Loucy (cell line): ENCODE data around the gene SEC14L2.

ENCODE experiments used
- H2AFZ ChIP-seq: fragments of 200-600 bp; sonication (generic); 2 replicates; pipeline ENCODE4 v1.6.0; 2016; ENCODE audit warnings: antibody characterized with exemption, mild to moderate bottlenecking, low read length, moderate library complexity
- H3F3A ChIP-seq: fragments of 200-600 bp; 2 replicates; pipeline ENCODE4 v1.6.0; 2016; ENCODE audit warnings: antibody characterized with exemption, low read depth, mild to moderate bottlenecking
- H3K27me3 ChIP-seq: fragments of 200-600 bp; sonication (generic); 2 replicates; pipeline ENCODE4 v1.6.1; 2014; ENCODE audit warnings: low read length, mild to moderate bottlenecking; ENCODE audit not compliant: insufficient read depth, poor library complexity, severe bottlenecking
- H3K36me3 ChIP-seq: fragments of 200-600 bp; sonication (generic); 2 replicates; pipeline ENCODE4 v1.6.1; 2016; ENCODE audit warnings: low read length; ENCODE audit not compliant: insufficient read depth
- H3K4me1 ChIP-seq: fragments of 200-600 bp; sonication (generic); 2 replicates; pipeline ENCODE4 v1.5.1; 2014; ENCODE audit warnings: low read length, mild to moderate bottlenecking; ENCODE audit not compliant: insufficient read depth, poor library complexity, severe bottlenecking
- H3K4me2 ChIP-seq: fragments of 200-600 bp; sonication (generic); 2 replicates; pipeline ENCODE4 v1.6.0; 2014; ENCODE audit warnings: antibody characterized with exemption, low read length, low read depth, mild to moderate bottlenecking; ENCODE audit not compliant: poor library complexity, severe bottlenecking
- H3K4me3 ChIP-seq: fragments of 200-600 bp; sonication (generic); 2 replicates; pipeline ENCODE4 v1.5.1; 2014; ENCODE audit warnings: low read length, mild to moderate bottlenecking, mixed read lengths; ENCODE audit not compliant: poor library complexity, severe bottlenecking
- H3K79me2 ChIP-seq: fragments of 200-600 bp; sonication (generic); 2 replicates; pipeline ENCODE4 v1.6.1; 2014; ENCODE audit warnings: low read length; ENCODE audit not compliant: insufficient read depth
- H3K9ac ChIP-seq: fragments of 200-600 bp; sonication (generic); 2 replicates; pipeline ENCODE4 v1.6.0; 2014; ENCODE audit warnings: mild to moderate bottlenecking, low read depth, low read length, moderate library complexity; ENCODE audit not compliant: poor library complexity, severe bottlenecking
- H3K9me2 ChIP-seq: fragments of 200-600 bp; sonication (generic); replicated peaks from 2 replicates; pipeline ENCODE4 v1.6.1; 2016; ENCODE audit warnings: low read depth, low read length, mixed read lengths
- H3K9me3 ChIP-seq: fragments of 200-600 bp; sonication (generic); 2 replicates; pipeline ENCODE4 v1.6.1; 2014; ENCODE audit warnings: mild to moderate bottlenecking, antibody characterized with exemption, low read length, low read depth; ENCODE audit not compliant: insufficient read depth
- H4K20me1 ChIP-seq: fragments of 200-600 bp; sonication (generic); 2 replicates; pipeline ENCODE4 v1.6.0; 2014; ENCODE audit warnings: antibody characterized with exemption, low read length, mild to moderate bottlenecking; ENCODE audit not compliant: insufficient read depth, poor library complexity, severe bottlenecking
- EZH2phosphoT487 ChIP-seq: fragments of 200-600 bp; IDR thresholded peaks from 2 replicates; pipeline ENCODE4 v1.6.1; 2018; ENCODE audit warnings: antibody characterized with exemption, mild to moderate bottlenecking, moderate library complexity, borderline replicate concordance
- TF ChIP-seq, protein P1 (sequence below): fragments of 200-600 bp; sonication (generic); conservative IDR thresholded peaks from 2 replicates; pipeline ENCODE4 v1.5.1; 2014; ENCODE audit warnings: mild to moderate bottlenecking, antibody characterized with exemption, low read length

The SEC14L2 gene

DNA sequence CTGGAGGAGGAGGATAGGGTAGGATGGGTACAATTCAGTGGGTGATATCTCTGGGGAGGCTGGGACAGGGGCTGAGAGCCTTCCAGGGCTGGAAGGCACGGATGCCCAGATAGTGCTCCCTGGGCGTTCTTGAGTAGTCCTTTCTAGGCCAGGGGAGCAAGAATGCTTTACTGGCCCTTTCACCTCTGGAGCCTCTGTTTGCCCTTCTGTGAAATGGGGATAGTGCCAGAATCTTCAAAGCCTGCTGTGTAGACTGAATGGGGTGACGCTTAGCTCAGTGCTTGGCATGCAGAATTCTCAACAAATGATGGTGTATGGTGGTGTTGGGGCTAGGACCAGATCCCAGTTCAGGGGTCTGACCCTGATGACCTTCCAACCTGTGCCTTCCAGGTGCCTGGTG, 36.4 kb downstream of the SEC14L2 start:
- Histone ChIP-seq H3F3A (peaks cover 18% of the 10 kb centered on the region), H3K27me3 (peaks cover 58% of the 10 kb centered on the region), H3K9me3 (no peaks in the 10 kb centered on the region), H3K4me1 (peaks cover 16% of the 10 kb centered on the region), H3K79me2 (no peaks in the 10 kb centered on the region), H3K4me2 (no peak overlapping the region), H3K9me2 (no peaks in the 10 kb centered on the region), H3K4me3 (no peak overlapping the region), H3K9ac (no peak overlapping the region), H3K36me3 (peaks cover 8% of the 10 kb centered on the region; the same call in 1 of the 2 replicates), H2AFZ (no peak overlapping the region), H4K20me1 (no peaks in the 10 kb centered on the region)
- TF ChIP-seq, protein P1, sequence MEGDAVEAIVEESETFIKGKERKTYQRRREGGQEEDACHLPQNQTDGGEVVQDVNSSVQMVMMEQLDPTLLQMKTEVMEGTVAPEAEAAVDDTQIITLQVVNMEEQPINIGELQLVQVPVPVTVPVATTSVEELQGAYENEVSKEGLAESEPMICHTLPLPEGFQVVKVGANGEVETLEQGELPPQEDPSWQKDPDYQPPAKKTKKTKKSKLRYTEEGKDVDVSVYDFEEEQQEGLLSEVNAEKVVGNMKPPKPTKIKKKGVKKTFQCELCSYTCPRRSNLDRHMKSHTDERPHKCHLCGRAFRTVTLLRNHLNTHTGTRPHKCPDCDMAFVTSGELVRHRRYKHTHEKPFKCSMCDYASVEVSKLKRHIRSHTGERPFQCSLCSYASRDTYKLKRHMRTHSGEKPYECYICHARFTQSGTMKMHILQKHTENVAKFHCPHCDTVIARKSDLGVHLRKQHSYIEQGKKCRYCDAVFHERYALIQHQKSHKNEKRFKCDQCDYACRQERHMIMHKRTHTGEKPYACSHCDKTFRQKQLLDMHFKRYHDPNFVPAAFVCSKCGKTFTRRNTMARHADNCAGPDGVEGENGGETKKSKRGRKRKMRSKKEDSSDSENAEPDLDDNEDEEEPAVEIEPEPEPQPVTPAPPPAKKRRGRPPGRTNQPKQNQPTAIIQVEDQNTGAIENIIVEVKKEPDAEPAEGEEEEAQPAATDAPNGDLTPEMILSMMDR = no peak
- TF ChIP-seq EZH2phosphoT487 = no peak

DNA sequence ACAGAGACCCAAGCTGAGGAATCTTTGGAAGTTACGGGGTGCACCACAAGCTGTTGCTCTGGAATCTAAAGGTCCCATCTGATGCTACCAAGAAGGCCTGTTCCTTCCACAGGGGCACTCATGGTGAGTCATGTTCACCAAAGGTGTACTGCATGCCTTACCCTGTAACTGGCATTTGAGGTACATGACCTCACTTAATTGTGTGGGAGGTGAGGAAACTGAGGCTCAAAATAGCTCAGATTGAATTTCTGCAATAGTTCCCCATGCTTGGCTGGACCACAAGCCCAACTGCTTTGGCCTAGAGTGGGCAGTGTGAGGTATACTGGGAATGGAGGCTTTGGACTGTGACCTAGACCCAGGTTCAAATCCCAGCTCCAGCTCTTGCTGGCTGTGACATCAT, 37.0 kb downstream of the SEC14L2 start:
- Histone ChIP-seq H3K9me2 (no peaks in the 10 kb centered on the region), H3K4me3 (no peak overlapping the region), H3K4me1 (peaks cover 16% of the 10 kb centered on the region), H3K9ac (no peak overlapping the region), H3F3A (peaks cover 18% of the 10 kb centered on the region), H3K27me3 (peaks cover 63% of the 10 kb centered on the region), H2AFZ (no peak overlapping the region), H3K4me2 (no peak overlapping the region), H4K20me1 (no peaks in the 10 kb centered on the region), H3K9me3 (no peaks in the 10 kb centered on the region), H3K36me3 (peaks cover 3% of the 10 kb centered on the region; the same call in 1 of the 2 replicates), H3K79me2 (no peaks in the 10 kb centered on the region)
- TF ChIP-seq, protein P1 = no peak
- no peak for TF ChIP-seq EZH2phosphoT487

GRCh38 chr22:30434843-30435242, 38.0 kb downstream of the SEC14L2 start:
- TF ChIP-seq, protein P1 = no peak
- no peak for TF ChIP-seq EZH2phosphoT487
- peak overlapping the region; percentile 66 for H3K4me3 ChIP-seq
- peak overlapping the region; percentile 43 for H3K9ac ChIP-seq

More at GRCh38 chr22:30434843-30435242, 38.0 kb downstream of the SEC14L2 start:
- Histone ChIP-seq H3K4me2 (peak overlapping the region; percentile 73), H3K79me2 (no peaks in the 10 kb centered on the region), H3K9me3 (no peaks in the 10 kb centered on the region), H3F3A (peaks cover 18% of the 10 kb centered on the region), H4K20me1 (no peaks in the 10 kb centered on the region), H3K36me3 (no peaks in the 10 kb centered on the region), H3K27me3 (peaks cover 74% of the 10 kb centered on the region), H2AFZ (0 out of 2 replicates have a peak overlapping the region, but pooled peaks have one; percentile 63), H3K9me2 (no peaks in the 10 kb centered on the region), H3K4me1 (peaks cover 16% of the 10 kb centered on the region)
